ENCODE measurements around the gene FCGR1A.
"Not testable (repeated sequence)": the region's sequence is repeated elsewhere in the genome, so short reads cannot be mapped to it uniquely, and the experiment has no call there.

DNA sequence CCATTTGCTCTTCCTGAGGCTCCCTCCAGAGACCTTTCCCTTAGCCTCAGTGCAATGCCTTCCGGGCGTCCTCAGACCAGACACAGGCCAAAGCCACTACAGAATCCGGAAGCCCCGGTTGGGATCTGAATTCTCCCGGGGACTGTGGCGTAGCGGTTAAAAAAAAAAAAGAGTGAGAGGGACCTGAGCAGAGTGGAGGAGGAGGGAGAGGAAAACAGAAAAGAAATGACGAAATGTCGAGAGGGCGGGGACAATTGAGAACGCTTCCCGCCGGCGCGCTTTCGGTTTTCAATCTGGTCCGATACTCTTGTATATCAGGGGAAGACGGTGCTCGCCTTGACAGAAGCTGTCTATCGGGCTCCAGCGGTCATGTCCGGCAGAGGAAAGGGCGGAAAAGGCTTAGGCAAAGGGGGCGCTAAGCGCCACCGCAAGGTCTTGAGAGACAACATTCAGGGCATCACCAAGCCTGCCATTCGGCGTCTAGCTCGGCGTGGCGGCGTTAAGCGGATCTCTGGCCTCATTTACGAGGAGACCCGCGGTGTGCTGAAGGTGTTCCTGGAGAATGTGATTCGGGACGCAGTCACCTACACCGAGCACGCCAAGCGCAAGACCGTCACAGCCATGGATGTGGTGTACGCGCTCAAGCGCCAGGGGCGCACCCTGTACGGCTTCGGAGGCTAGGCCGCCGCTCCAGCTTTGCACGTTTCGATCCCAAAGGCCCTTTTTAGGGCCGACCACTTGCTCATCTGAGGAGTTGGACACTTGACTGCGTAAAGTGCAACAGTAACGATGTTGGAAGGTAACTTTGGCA, 50.0 kb downstream of the FCGR1A start:
- TF ChIP-seq, protein P1, sequence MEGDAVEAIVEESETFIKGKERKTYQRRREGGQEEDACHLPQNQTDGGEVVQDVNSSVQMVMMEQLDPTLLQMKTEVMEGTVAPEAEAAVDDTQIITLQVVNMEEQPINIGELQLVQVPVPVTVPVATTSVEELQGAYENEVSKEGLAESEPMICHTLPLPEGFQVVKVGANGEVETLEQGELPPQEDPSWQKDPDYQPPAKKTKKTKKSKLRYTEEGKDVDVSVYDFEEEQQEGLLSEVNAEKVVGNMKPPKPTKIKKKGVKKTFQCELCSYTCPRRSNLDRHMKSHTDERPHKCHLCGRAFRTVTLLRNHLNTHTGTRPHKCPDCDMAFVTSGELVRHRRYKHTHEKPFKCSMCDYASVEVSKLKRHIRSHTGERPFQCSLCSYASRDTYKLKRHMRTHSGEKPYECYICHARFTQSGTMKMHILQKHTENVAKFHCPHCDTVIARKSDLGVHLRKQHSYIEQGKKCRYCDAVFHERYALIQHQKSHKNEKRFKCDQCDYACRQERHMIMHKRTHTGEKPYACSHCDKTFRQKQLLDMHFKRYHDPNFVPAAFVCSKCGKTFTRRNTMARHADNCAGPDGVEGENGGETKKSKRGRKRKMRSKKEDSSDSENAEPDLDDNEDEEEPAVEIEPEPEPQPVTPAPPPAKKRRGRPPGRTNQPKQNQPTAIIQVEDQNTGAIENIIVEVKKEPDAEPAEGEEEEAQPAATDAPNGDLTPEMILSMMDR (conservative IDR thresholded peaks at IDR 0.05; ENCODE audit: low read depth, low read length): not testable (repeated sequence)
- TF ChIP-seq BHLHE40, MAFK (IDR thresholded peaks at IDR 0.05; ENCODE audit: low read depth, low read length): not testable (repeated sequence)

Measured in IMR-90 (cell line).